ENCODE data around the gene SLC25A47. TPM values are rescaled to one million over a fixed set of nuclear protein-coding genes. Genes with fewer than 3 reads are reported as not detected.

The SLC25A47 gene
- polyA plus RNA-seq, 1 experiment = not detected

DNA sequence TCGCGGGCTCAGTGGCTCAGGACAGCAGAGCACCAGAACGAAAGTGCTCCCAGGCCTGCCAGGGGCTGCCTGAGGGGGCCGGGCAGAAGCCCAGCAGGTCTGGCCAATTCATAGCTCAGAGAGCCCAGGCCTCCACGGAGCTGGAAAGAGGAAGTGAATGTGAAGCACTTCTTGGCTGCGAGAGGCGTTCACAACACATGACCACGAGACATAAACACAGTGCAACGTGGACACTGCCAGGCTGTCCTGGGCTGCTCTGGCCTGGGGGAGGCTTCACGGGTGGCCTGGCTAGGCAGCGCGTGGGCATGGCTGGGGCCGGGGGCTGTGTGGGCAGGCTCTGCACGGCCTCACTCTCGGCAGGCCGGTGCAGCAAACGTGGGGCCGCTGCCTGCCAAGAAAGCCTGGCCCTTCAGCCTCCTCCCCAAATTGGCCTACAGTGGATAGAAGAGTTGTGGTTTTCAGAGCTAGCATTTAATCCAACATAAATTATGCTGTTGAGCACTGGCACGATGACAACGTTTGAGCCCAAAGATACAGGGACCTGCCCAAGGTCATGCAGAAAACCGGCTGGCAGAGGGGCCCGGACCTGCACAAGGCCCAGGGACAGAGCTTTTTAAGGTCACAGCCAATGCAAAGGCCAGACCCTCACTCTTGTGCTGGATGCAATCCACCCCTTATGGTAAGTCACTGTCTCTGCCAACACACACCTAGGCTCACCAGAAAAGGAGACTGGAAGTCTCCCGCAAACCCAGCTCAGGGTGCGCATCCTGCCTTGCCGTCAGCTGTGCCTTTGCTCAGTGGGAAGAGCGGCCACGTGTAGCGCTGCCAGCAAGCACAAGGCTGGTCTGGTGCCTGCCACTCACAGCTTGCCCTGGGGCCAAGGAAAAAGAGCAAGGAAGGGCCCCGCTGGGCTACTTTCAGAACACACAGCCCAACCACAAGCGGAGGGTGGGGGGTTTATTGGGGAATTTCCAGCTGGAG, 25.5 kb upstream of the SLC25A47 start:
- TF ChIP-seq, protein P1, sequence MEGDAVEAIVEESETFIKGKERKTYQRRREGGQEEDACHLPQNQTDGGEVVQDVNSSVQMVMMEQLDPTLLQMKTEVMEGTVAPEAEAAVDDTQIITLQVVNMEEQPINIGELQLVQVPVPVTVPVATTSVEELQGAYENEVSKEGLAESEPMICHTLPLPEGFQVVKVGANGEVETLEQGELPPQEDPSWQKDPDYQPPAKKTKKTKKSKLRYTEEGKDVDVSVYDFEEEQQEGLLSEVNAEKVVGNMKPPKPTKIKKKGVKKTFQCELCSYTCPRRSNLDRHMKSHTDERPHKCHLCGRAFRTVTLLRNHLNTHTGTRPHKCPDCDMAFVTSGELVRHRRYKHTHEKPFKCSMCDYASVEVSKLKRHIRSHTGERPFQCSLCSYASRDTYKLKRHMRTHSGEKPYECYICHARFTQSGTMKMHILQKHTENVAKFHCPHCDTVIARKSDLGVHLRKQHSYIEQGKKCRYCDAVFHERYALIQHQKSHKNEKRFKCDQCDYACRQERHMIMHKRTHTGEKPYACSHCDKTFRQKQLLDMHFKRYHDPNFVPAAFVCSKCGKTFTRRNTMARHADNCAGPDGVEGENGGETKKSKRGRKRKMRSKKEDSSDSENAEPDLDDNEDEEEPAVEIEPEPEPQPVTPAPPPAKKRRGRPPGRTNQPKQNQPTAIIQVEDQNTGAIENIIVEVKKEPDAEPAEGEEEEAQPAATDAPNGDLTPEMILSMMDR (IDR thresholded peaks at IDR 0.05; ENCODE audit: insufficient read depth, low read depth, low read length) = no peak
- CTCF ChIA-PET = interaction anchor here (1.0 to 7.5 kb wide), 3 partner anchors 12 to 22 kb away, joined by 3 to 58 read pairs (median 3); no protein-coding TSS in a partner anchor
- Histone ChIP-seq H3K27me3 (ENCODE audit: control insufficient read depth, insufficient read depth, low read length) (no peaks in the 10 kb centered on the region), H3K36me3 (ENCODE audit: control insufficient read depth, insufficient read depth, low read length) (no peaks in the 10 kb centered on the region), H3K4me3 (ENCODE audit: low read depth, low read length) (no peak overlapping the region)
- POLR2A ChIA-PET = no interaction called here
- DNase-seq (ENCODE audit: low read depth) = no peak

DNA sequence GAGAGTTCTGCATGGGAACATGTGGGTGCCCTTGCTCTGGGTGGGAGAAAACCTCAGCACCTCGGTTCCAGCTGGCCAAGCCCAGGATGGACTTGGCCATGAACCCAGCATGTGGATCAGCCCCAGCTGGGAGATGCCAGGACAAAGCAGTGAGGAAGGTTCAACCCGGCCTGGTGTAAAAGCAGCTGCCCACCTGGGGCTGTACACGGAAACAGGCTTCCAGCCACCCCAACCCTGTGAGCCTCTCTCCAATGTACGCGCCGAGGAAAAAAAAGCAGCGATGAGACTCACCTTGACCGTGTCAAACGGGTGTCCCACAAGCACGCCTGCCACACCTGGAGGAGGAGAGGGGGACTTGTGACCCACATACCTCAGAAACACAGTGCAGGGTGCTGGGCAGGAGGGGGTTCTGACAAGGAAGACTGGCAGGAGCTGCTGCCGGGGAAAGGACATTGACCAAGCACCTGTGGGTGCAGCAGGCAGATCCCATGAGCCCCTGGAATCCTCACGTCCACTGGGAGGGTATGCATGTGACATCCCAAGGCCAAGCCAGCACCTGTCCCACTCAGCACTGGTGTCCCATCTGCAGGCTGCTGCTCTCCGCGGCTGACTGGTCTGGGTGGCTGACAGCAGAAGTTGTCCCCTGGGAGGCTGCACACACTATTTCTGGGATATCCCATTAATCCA, 24.4 kb upstream of the SLC25A47 start:
- TF ChIP-seq, protein P1 (IDR thresholded peaks at IDR 0.05; ENCODE audit: insufficient read depth, low read depth, low read length) = no peak
- DNase-seq (ENCODE audit: low read depth) = no peak
- Histone ChIP-seq H3K27me3 (ENCODE audit: control insufficient read depth, insufficient read depth, low read length) (no peaks in the 10 kb centered on the region), H3K4me3 (ENCODE audit: low read depth, low read length) (no peak overlapping the region), H3K36me3 (ENCODE audit: control insufficient read depth, insufficient read depth, low read length) (no peaks in the 10 kb centered on the region)
- CTCF ChIA-PET = interaction anchor here (7.5 kb wide), 1 partner anchor 13 kb away, joined by 58 read pairs; no protein-coding TSS in a partner anchor
- POLR2A ChIA-PET = no interaction called here

DNA sequence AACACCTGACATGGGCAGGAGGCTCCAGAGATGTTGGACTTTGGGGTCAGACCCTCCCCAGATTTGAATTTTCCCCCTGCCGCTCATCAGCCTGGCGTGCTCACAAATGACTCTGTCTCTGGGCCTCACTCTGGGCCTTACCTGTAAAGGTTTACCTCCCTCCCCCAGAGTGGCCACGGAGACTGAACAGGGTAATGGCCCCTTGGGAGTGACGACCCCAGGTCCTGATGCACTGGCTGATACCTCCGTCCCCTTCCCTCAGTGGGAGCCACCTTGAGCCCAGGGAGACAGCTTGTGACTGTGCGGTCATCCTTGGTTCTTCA, 23.9 kb upstream of the SLC25A47 start:
- Histone ChIP-seq H3K4me3 (ENCODE audit: low read depth, low read length) (no peak overlapping the region), H3K36me3 (ENCODE audit: control insufficient read depth, insufficient read depth, low read length) (no peaks in the 10 kb centered on the region), H3K27me3 (ENCODE audit: control insufficient read depth, insufficient read depth, low read length) (no peaks in the 10 kb centered on the region)
- CTCF ChIA-PET = interaction anchor here (1.2 to 7.5 kb wide), 2 partner anchors 13 to 86 kb away, joined by 3 to 58 read pairs; no protein-coding TSS in a partner anchor
- TF ChIP-seq, protein P1 (IDR thresholded peaks at IDR 0.05; ENCODE audit: insufficient read depth, low read depth, low read length) = no peak
- DNase-seq (ENCODE audit: low read depth) = no peak
- POLR2A ChIA-PET = no interaction called here

DNA sequence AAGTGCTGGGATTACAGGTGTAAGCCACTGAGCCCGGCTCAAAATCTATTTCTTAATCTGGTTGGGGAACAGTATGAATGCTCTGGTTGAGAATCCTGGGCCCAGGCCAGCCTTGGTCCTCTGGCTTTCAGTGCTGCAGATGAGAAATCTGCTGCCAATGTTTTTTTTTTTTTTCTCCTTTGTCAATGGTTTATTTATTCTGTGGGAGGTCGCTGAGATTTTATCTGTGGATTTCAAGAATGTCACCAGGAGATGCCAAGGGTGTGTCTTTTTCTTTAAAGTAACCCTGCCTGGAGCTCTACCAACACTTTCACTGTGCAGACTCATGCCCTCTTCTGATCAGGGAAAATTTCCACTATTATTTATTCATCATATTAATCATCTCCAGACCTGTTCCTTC, 20.5 kb upstream of the SLC25A47 start:
- H3K27me3 ChIP-seq (ENCODE audit: control insufficient read depth, insufficient read depth, low read length) = no peaks in the 10 kb centered on the region

More for the DNA sequence above, 20.5 kb upstream of the SLC25A47 start:
- ChIA-PET CTCF (interaction anchor here (0.8 to 3.4 kb wide), 14 partner anchors 10 to 86 kb away, joined by 3 to 24 read pairs (median 4); no protein-coding TSS in a partner anchor), POLR2A (no interaction called here)
- Histone ChIP-seq H3K4me3 (ENCODE audit: low read depth, low read length) (no peak overlapping the region), H3K36me3 (ENCODE audit: control insufficient read depth, insufficient read depth, low read length) (no peaks in the 10 kb centered on the region)
- no peak for DNase-seq (ENCODE audit: low read depth)
- TF ChIP-seq, protein P1 (IDR thresholded peaks at IDR 0.05; ENCODE audit: insufficient read depth, low read depth, low read length) = no peak

Measured in BJ (cell line).